Measurements from ENCODE around the gene SH3BP5L. TPM values are rescaled to one million over a fixed set of nuclear protein-coding genes. Genes with fewer than 3 reads are reported as not detected.

Gene SH3BP5L
- total and polyA plus RNA-seq, 2 donors (not counting 1 experiment from before 2014, with no cell fraction given) = 19.2 to 36.5 TPM

DNA sequence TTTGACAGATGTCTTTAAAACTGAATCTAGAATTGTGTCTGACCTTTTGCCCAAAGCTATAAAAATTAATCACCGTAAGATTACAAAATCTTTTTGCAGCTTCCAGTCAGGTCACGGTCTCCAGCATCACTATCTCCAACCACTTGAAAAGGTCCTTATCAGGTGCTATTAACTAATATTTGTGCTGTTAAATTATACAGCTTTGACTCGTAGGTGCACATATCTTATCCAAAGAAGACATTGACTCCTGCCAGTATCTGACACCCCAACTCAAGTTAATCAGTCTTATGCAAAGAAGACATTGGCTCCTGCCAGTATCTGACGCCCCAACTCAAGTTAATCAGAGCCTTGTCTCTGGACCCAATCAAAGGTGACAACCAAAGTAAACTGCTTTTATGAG, 50.3 kb downstream of the SH3BP5L start:
- Mint-ChIP-seq H3K27ac (no peak overlapping the region), H3K9me3 (ENCODE audit: insufficient read depth) (peaks cover 16% of the 10 kb centered on the region), H3K27me3 (no peaks in the 10 kb centered on the region), H3K4me1 (peaks cover 5% of the 10 kb centered on the region), H3K4me3 (no peak overlapping the region)
- ChIA-PET POLR2A (no interaction called here), CTCF (no interaction called here)
- Histone ChIP-seq H3K4me1 (ENCODE audit: control insufficient read depth in 2 of 2, insufficient read depth in 2 of 2, low read length in 2 of 2) (no peaks in the 10 kb centered on the region), H3K4me2 (replicated peaks; ENCODE audit: low read depth, low read length, poor library complexity, severe bottlenecking) (no peak overlapping the region), H2AFZ (ENCODE audit: insufficient read depth, low read depth, low read length, poor library complexity, severe bottlenecking) (no peak overlapping the region), H3K27me3 (replicated peaks in 1 of 4; ENCODE audit: control extremely low read depth in 1 of 4, control insufficient read depth in 3 of 4, insufficient read depth in 4 of 4, low read length in 3 of 4) (no peaks in the 10 kb centered on the region), H3K79me2 (ENCODE audit: control insufficient read depth, insufficient read depth, low read length) (no peaks in the 10 kb centered on the region), H3K4me3 (ENCODE audit: control extremely low read depth in 1 of 5, extremely low read depth in 1 of 5, insufficient read depth in 1 of 5, low read depth in 2 of 5, low read length in 4 of 5) (no peak overlapping the region), H4K20me1 (ENCODE audit: control insufficient read depth, insufficient read depth, low read length, poor library complexity, severe bottlenecking) (no peaks in the 10 kb centered on the region), H3K27ac (ENCODE audit: low read length in 2 of 2) (no peak overlapping the region), H3K9ac (ENCODE audit: low read length) (no peak overlapping the region), H3K36me3 (replicated peaks in 1 of 2; ENCODE audit: control extremely low read depth in 1 of 2, control insufficient read depth in 1 of 2, extremely low read depth in 1 of 2, insufficient read depth in 2 of 2, low read length in 1 of 2) (no peaks in the 10 kb centered on the region), H3K9me3 (ENCODE audit: control extremely low read depth in 1 of 3, control insufficient read depth in 2 of 3, insufficient read depth in 1 of 3, low read length in 2 of 3) (peaks cover 1 to 14% (median 12%) of the 10 kb centered on the region in 3 donors)
- ATAC-seq (ENCODE audit: low read depth) = no peak
- intact Hi-C loops (cut with micrococcal nuclease) = no loop called here
- DNase-seq = no peak
- 75% methylated on average over 1 of the region's 4 CpGs for WGBS (ENCODE audit: insufficient coverage)
- TF ChIP-seq EZH2 (IDR thresholded peaks at IDR 0.05; ENCODE audit: borderline replicate concordance, insufficient read depth, low read depth, low read length, poor library complexity, severe bottlenecking) = no peak
- TF ChIP-seq, protein P1, sequence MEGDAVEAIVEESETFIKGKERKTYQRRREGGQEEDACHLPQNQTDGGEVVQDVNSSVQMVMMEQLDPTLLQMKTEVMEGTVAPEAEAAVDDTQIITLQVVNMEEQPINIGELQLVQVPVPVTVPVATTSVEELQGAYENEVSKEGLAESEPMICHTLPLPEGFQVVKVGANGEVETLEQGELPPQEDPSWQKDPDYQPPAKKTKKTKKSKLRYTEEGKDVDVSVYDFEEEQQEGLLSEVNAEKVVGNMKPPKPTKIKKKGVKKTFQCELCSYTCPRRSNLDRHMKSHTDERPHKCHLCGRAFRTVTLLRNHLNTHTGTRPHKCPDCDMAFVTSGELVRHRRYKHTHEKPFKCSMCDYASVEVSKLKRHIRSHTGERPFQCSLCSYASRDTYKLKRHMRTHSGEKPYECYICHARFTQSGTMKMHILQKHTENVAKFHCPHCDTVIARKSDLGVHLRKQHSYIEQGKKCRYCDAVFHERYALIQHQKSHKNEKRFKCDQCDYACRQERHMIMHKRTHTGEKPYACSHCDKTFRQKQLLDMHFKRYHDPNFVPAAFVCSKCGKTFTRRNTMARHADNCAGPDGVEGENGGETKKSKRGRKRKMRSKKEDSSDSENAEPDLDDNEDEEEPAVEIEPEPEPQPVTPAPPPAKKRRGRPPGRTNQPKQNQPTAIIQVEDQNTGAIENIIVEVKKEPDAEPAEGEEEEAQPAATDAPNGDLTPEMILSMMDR (IDR thresholded peaks at IDR 0.05) = no peak

Small RNA genes within 50 kb of the gene (small RNA-seq; reads per million reads assigned to genes)
- not detected for gene MIR3124 (ENCODE audit: insufficient read length, low read depth, low replicate concordance)

Other genes starting within 250 kb of the SH3BP5L start
- gene OR2T10, start 228.2 kb downstream of the SH3BP5L start, total RNA-seq = 2.5 and 3.8 TPM in 2 replicates
- 0.27 and 0.74 TPM in 2 replicates for gene OR2T10, start 228.2 kb downstream of the SH3BP5L start, polyA plus RNA-seq
- 3.6 and 4.9 TPM in 2 replicates for gene OR2T11, start 190.8 kb downstream of the SH3BP5L start, total RNA-seq
- gene OR2T11, start 190.8 kb downstream of the SH3BP5L start, polyA plus RNA-seq = 0.07 and 0.12 TPM in 2 replicates
- gene OR2T35, start 180.6 kb downstream of the SH3BP5L start, total RNA-seq = 0.30 and 0.39 TPM in 2 replicates
- gene OR2T35, start 180.6 kb downstream of the SH3BP5L start, polyA plus RNA-seq = 0.10 TPM in 1 of 2 replicates, not detected in the other
- gene OR2T27, start 170.4 kb downstream of the SH3BP5L start, total RNA-seq = not detected in 2 replicates
- gene OR2T27, start 170.4 kb downstream of the SH3BP5L start, polyA plus RNA-seq = 0.10 TPM in 1 of 2 replicates, not detected in the other
- gene OR14I1, start 123.1 kb downstream of the SH3BP5L start, total RNA-seq = not detected in 2 replicates
- gene OR14I1, start 123.1 kb downstream of the SH3BP5L start, polyA plus RNA-seq = not detected in 2 replicates
- gene LYPD8, start 70.2 kb downstream of the SH3BP5L start, total RNA-seq = not detected in 2 replicates
- gene LYPD8, start 70.2 kb downstream of the SH3BP5L start, polyA plus RNA-seq = 0.10 TPM in 1 of 2 replicates, not detected in the other
- gene ZNF672, start 12.3 kb upstream of the SH3BP5L start, total RNA-seq = 56.3 and 62.2 TPM in 2 replicates
- gene ZNF672, start 12.3 kb upstream of the SH3BP5L start, polyA plus RNA-seq = 46.4 and 82.4 TPM in 2 replicates
- gene ZNF692, start 33.2 kb upstream of the SH3BP5L start, total RNA-seq = 53.1 and 56.9 TPM in 2 replicates
- 134 and 157 TPM in 2 replicates for gene ZNF692, start 33.2 kb upstream of the SH3BP5L start, polyA plus RNA-seq
- gene PGBD2, start 80.3 kb upstream of the SH3BP5L start, total RNA-seq = 27.7 and 29.2 TPM in 2 replicates
- gene PGBD2, start 80.3 kb upstream of the SH3BP5L start, polyA plus RNA-seq = 13.3 and 14.3 TPM in 2 replicates

Measured in B cell (primary cell).